GM21717 (cell line): ENCODE data around the gene SLC22A23.

Experiments
- ATAC-seq: cut with Tn5 transposase; IDR thresholded peaks from one replicate; pipeline ENCODE4 v1.9.1; 2021; ENCODE audit warnings: mild to moderate bottlenecking, moderate library complexity; ENCODE audit not compliant: unreplicated experiment

Gene SLC22A23

DNA sequence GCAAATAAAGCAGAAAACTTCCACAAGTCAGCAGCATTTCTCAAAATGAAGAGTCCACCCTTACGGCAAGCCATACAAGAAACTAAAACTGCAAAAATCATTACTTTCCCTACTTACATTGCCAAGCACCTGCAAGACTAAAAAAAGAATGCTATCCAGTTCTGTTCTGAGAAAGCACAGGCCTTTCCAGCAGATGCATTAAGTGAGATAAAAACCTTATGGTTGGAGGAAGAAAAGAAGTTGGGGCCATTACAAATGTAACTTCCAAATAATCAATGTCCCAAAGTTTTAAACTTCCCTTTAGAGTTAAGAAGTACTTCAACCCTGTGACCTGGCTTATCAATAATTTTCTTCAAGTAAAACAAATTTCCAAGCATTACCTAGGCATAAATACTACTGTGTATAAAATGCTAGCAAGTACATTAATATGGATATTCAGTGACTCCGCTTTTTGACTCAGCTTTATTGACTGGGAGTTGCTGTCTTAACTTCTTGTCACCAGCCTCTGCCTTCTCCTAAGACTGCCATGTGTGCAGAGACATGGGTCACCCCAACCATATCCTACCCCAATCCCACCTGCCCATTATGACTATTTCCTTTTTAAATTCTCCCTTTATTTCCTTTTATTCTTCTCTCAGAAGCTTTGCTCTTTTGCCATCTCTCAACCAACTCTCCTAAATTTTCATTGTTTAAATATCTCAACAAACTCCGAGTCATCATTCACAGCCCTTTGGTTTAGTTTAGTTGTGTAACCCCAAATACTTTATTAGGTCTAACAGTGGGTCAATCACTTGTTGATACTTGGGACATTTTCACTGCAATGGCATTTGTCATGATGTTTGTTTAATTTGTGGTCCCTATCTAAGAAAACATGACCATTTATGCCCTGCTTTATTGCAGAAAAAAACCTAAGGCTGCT is 49.7 kb downstream of the SLC22A23 start:
- no peak for ATAC-seq

DNA sequence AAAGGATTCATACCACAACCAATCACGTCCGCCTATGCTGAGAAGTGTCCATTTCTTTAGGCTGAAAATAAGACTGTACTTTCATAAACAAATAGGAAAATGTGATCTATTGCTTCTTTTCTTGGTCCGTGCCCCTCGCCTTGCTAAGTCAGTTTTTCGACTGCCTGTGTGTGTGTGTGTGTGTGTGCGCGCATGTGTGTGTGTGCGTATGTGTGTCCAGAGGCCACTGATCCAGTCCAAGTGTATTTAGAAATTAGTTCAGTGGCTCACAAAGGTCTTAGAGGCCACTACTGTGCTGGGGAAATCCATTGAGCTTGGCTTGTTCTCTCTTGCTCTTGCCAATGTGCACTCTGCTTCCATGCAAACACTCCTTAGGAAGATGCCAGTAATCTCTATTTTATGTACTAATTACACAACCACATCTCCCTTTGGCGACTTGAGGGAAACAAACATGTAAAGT is 50.5 kb downstream of the SLC22A23 start:
- no peak for ATAC-seq

- ATAC-seq, result no peak
Measured at GRCh38 chr6:3405679-3406078, 51.2 kb downstream of the SLC22A23 start.

DNA sequence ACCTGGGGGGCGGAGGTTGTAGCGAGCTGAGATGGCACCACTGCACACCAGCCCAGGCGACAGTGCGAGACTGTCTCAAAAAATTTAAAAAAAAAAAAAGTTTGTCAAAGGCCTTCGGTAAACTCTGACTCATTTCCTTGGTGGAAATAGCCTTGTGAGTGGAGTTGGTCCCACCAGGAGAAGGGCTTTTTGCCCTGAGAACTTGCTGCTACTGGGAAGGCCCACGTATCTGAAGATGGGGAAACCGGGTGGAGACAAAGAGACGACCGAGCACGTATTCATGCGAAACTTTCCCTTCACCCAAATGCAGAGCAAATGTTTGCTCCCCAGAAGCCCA is 51.7 kb downstream of the SLC22A23 start:
- no peak for ATAC-seq

DNA sequence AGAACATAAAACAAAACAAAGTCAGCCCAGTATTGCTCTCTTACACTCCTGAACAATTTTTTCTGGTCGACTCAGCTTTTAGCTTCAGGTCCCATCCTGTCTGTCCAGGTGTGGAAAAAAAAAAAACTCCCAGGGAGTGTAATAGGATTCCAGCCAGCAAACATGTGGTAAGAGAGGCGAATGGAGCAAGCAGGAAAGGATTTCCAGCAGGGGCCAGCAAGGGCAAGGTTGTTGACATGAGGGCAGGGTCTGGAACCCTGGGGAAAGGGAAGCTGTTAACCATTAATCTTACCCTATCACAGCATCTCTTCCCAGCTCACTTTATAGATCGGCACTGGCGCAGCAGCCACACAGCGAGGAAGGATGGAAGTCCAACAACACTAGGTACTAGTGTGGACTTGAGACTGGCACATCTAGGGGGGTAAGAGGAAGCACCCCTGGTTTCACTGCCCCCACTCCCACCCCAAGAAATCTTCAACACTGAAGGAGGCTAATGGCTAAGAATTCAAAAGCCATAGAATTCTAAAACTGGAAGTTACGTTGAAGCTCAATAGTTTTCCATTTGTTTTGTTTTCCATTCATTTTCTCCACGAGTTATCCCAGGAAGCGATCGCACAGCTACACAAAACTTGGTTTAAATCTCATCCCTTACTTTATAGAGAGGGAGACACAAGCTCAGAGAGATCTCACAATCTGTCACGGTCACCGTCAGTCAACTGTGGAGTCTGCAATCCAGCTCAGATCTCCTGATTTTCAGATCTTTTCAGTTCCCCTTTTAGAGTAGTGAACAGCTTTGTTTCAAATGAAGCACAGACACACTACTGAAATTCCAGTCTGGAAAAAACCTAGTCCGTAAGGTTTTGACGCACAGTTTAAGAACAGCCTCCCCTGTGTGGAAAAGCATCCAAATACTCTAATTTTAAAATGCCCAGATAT is 53.3 kb downstream of the SLC22A23 start:
- ATAC-seq, result no peak

DNA sequence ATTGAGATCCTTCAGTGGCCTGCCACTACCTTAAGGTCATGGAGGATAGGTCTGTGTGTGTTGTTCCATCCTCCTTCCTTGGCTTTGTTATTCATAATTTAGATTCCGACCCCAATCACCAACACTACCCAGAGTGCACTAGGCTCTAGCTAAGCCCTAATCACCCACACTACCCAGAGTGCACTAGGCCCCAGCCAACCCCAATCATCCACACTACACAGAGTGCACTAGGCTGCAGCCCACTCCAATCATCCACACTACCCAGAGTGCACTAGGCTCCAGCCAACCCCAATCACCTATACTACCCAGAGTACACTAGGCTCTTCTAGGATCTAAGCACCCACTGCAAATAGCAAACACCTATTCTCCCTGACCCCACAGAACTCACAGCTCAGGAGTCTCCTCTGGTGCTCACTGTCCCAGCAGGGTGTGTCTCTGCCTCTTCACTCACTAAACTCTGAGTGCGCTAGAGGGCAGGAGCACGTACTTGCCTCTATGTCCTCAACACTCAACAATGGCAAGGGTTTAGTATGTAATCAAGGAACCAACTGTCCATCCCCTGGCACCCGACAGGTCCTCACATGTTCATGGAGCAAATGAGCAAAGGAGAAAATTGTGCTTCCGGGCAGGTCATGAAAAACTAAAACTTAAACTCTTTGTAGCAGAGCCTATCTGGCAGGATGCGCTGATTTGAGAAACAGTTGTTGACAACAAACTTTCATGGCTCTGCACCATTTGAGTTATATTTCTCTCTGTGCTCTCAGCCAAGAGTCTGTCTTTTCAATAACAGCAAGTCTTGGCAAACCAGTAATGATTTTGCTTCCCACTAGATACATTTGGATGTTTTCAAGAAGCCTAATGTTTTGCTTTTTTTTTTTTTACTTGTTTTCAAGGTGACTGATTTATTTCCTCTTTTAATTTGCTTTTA is 54.3 kb downstream of the SLC22A23 start:
- ATAC-seq, result no peak

DNA sequence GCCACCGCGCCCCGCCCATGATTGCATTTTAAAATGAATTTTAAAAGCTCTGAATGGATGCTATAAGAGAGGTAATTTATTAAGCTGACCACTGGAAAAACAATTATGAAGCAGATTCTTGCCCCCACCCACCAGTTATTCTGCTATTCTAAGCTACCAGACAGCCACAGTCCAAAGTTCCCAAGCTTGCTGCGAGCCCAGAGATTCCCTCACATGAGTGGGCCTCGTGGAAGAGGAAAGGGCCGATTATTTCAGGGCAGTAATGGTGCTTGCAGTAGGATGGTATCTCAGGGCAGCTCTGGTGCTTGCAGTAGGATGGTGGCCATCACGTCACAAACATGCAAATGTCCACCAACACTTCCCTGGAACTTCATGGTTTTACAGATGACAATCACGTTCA is 56.7 kb downstream of the SLC22A23 start:
- no peak for ATAC-seq

- ATAC-seq, result no peak
Measured at GRCh38 chr6:3398755-3399696, 57.8 kb downstream of the SLC22A23 start.

DNA sequence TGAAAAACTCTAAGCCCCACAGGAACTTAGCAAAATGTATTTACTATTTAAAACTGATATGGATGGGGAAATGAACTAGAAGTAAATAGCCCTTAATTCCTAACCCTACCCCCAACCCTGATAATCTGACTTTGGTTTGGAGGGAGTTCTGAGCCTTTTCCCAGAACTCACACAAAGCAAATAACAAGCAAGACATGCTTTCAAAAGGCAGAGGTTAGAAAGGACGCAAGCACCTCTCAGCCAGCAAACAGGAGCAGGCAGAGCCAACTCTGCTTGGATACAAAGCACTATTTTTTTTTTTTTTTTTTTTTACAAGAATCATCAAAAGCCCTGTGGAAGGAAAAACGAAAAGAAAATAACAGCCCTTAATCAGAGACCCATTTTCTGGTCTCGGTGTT is 58.7 kb downstream of the SLC22A23 start:
- ATAC-seq, result no peak

GRCh38 chr6:3397229-3398164 is 59.4 kb downstream of the SLC22A23 start:
- no peak for ATAC-seq

- no peak for ATAC-seq
Measured at GRCh38 chr6:3396503-3397180, 60.2 kb downstream of the SLC22A23 start.

- no peak for ATAC-seq
Measured at GRCh38 chr6:3394671-3395070, 62.2 kb downstream of the SLC22A23 start.

- no peak for ATAC-seq
Measured at GRCh38 chr6:3393836-3394202, 63.0 kb downstream of the SLC22A23 start.

DNA sequence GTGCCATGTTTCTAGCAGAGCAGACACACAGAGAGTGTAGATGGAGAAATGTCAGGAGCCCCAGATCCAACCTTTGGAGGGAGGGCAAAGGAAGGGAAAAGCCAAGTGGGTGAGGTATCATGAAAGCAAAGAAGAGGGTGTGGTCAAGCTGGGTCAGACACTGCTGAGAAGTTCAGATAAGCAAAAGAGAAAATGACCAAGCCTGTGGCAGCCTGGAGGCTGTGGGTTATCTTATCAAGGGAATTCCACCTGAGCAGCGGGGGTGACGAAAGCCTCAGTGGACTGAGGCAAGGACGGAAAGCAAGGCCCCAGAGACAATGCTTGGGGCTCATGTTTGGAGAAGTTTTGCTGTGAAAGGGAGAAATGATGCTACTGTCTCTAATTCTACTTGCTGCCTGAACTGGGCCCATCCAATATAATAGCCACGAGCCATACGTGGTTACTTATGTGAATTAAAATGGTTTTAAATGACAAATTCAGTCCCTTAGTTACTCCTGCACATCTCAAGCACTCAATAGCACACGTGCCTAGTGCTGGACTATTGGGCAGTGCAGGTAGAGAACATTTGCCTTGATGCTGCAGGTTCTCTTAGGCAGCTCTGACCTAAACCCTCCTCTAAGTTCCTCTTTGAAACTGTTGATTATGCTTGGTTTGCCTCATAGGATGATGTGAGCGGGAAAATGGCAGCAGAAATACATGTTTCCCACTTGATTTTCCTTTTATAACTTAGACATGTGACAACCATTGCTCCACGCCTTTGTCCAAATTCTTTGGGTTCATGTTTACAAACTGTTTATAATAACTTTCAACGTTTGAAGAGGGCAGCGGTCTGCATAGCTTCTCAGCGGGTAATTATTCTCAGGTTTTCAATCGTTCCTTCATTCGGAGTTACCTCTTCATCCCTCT is 63.7 kb downstream of the SLC22A23 start:
- no peak for ATAC-seq

DNA sequence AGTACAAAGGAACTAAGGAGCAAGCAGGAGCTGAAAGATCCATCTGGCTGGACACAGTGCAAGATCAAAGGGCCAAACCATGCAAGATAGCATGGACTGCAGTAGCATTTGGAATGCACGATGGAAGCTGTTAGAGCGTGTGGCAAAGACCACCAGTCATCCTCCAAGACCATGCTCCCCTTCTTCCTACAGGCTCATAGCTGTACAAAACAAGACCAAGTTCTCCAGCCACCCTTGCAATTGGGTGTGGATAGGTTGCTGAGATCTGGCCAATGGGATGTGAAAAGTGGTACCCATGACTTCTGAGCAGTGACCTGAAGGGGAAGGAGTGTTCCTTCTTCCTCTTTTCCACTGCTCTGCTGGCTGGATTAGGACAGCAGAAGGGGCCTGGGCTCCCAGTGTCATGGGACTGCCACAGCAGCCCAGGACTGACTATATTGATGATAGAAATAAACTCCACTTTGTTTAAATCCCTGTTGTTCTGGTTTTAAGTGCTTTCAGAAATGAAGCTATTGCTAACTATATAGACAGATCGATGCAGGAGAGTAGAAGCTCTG is 64.9 kb downstream of the SLC22A23 start:
- no peak for ATAC-seq

DNA sequence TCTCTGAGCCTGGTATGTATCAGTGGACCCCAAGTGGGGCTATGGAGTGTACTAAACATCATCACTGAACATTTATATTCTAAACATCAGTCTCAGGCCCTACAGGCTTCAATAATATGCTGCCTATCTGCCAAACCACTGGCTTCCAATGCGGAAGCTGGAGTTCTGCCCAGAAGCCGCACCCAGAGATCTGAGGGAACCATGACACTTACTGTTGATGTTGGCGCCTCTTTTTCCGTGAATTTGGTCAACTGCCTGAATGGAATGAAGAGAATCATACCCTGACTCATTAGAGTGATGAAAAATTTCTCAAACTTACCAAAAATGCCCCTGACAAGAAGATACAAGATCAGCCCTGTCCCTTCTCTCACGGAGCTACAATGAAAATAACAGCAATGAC is 66.2 kb downstream of the SLC22A23 start:
- no peak for ATAC-seq
